Peyer's patch (tissue), 4 donors: Measurements from ENCODE around the gene LTBP1.

ENCODE experiments used
- POLR2A ChIP-seq, 2 donors: fragments of 450-650 bp; IDR thresholded peaks; one replicate each; pipeline ENCODE4 v1.5.1; 2017; ENCODE audit warnings: antibody characterized with exemption in 2 of 2, mild to moderate bottlenecking in 2 of 2, moderate library complexity in 2 of 2
- TF ChIP-seq, protein P1 (sequence below), 6 experiments: fragments of 450-650 bp in 4 of 6; fragments of 200-600 bp in 2 of 6; sonication (generic) in 1 of 6; IDR thresholded peaks; one replicate each; pipeline ENCODE4 v1.5.1; 2017 to 2019; ENCODE audit warnings: antibody characterized with exemption in 6 of 6, mild to moderate bottlenecking in 3 of 6, moderate library complexity in 1 of 6

DNA sequence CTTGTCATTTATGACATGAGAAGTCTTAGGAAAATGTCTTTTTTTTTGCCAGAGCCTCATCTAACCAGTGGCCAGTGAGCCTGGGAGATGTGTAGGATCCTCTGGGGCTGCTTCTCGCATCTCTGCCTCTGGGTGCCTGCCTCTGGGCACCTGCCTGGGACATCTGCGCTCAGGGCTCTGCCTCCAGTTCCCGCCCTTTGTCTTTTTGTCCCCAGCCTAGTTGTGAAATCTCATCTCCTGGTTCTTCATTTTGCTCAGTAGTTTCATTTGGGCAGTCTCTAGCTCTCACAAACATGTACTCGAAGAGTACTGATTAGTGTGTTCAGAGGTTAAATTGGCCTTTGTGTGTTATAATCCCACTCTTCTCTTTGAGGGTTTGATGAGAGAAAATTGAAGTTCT lies 92.0 kb downstream of the LTBP1 start:
- TF ChIP-seq, protein P1, sequence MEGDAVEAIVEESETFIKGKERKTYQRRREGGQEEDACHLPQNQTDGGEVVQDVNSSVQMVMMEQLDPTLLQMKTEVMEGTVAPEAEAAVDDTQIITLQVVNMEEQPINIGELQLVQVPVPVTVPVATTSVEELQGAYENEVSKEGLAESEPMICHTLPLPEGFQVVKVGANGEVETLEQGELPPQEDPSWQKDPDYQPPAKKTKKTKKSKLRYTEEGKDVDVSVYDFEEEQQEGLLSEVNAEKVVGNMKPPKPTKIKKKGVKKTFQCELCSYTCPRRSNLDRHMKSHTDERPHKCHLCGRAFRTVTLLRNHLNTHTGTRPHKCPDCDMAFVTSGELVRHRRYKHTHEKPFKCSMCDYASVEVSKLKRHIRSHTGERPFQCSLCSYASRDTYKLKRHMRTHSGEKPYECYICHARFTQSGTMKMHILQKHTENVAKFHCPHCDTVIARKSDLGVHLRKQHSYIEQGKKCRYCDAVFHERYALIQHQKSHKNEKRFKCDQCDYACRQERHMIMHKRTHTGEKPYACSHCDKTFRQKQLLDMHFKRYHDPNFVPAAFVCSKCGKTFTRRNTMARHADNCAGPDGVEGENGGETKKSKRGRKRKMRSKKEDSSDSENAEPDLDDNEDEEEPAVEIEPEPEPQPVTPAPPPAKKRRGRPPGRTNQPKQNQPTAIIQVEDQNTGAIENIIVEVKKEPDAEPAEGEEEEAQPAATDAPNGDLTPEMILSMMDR (IDR thresholded peaks at IDR 0.05) = no peak
- TF ChIP-seq POLR2A (IDR thresholded peaks at IDR 0.05) = no peak
